ENCODE results near the gene TMEM87A.

TMEM87A gene

DNA sequence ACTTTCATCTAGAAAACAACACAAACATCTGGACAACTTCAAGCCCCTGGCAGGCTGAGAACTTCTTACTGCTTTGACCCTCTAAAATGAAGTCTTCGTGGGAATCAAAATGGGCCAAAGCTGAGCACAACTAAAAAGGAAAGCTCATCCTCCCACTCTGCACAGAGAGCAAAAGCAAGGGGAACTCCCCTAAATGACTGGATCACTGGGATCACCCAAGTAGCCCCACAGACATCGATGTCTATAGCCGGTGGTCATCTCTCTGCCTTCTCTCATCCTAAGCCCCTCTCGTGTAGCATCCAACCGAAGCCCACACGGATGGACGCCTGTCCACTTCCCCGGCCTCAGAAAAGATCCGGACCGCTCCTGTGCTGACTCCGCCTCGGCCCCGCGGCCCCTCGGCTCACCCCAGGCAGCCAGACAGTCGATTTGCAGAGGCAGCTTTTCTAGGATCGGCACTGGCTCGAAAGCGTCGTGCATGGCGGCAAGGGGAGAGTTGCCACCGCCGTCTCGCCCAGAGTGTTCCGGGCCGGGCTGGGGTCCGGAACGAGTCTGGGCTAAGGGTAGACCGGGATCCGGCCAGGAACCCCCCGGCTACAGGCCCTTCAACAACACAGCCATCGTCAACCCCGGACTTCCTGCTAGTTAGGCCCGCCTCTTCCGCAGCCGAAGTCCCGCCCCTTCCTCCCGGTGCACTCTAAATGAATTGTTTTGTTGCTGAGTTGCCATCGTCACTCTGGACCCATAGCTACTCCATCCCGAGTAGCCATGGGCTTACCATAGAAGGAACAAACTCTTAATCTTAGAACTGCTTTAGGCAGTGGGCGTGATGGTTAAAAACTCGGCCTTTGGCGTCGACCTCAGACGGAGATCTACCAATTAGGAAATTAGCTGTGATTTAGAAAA lies 65.3 kb downstream of the TMEM87A start, which contains the start of gene VPS39:
Gene VPS39 (minus strand): TSS at position 631 of the 906 bp plus-strand sequence. CDS start 151 bp downstream, at position 480.
- DNase-seq (ENCODE audit: low read depth in 2 of 2) = peak; percentile 65 to 75

DNA sequence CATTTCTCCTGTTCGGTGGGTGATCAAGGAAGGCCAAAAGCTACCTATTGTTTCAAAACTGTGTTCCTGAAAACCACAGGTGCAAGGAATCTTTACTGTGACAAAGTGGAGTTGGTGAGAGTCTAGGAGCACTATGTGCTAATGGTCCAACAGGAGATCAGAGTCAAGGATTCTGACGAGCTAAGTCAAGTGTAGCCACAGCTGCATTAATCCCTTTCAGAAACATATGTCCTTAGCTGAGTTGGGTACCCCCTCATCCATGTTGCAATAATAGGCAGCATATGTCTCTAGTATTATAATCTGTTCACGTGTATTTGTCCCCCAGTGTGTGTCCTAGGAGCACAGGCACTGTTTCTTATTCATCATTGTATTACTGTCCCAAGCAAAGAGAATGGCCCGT lies 66.8 kb downstream of the TMEM87A start:
- DNase-seq (ENCODE audit: low read depth in 2 of 2) = no peak

DNA sequence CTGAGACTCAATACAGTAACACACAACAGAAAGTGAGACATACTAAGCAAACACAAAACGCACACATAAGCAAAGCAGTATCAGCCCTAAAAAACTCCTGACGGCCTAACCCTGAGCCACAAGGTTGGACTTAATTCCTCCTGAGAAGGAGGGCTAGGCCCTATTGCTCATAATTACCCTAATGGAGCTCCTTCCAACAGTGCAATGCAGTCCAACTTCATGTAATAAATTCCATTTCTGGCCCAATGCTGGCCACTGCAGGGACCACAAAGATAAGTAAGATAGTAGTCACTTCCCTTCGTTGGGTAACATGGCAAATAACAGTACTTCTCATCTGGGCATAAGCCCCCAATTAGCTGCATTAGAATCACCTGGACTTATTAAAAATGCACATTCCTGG lies 69.3 kb downstream of the TMEM87A start:
- no peak for DNase-seq (ENCODE audit: low read depth in 2 of 2)

DNA sequence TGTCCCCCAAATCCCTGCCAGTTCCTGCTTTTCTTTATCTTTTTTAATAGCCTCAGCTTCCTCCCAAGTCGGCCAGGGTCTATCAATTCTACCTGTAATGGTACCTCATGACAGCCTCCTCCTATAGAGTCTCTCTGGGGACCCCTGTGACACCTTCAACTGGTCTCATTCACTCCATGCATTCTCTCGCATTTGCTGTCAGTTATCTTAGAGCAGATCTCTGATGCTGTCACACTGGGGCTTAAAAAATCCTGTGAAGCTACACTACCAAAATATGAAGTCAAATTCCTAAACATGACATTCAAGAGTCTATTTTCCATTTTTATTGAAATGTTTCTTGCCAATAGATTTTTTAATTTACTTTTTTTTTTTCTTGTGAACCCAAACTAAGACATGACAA lies 70.6 kb downstream of the TMEM87A start:
- no peak for DNase-seq (ENCODE audit: low read depth in 2 of 2)

DNA sequence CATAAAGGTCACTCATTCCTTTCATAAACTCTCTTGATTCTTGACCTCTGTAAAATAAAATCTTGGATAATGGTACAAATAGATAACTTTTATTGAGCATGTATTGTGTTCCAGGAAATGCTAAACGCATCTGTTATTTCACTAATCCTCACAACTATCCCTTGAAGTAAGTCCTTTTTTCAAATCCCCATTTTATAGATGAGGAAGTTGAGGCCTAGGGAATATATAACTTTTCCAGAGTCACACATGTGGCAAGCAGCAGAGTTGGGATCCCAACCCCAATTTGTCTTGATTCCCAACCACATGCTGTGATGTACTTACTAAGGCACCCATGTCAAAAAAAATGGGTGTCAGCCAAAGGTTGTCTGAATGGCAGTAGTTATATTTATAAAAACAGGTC lies 71.4 kb downstream of the TMEM87A start:
- DNase-seq (ENCODE audit: low read depth in 2 of 2) = no peak

DNA sequence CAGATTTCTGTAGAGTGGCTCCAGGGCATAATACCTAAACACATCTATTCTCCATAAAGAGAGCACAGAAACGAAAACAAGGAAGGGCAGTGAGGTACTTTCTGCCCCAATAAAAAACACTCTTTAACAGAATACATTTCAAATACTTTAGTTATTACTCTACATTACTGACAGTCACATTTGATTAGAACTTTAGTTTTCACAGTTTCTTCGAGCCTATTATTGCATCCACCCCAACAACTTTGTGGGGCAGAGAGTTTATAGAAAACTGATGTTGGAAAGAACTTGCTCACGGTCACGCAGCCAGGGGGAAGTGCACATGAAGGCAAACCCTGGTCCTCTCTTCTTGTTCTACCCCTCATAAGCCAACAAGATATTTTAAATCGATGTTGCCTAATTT lies 74.1 kb downstream of the TMEM87A start:
- no peak for DNase-seq (ENCODE audit: low read depth in 2 of 2)

DNA sequence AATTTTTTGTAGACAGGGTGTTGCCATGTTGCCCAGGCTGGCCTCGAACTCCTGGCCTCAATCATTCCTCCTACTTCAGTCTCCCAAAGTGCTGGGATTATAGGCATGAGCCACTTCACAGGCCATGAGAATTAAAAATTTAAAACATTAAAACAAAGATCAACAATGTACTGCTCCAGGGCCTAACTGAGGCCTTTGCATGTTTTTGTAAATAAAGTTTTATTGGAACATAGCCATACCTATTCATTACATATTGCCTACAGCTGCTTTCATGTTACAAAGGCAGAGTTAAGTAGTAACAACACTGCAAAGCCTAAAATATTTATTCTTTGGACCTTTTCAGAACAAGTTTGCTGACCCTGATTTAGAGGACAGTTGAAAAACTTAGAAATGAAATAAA lies 74.7 kb downstream of the TMEM87A start:
- no peak for DNase-seq (ENCODE audit: low read depth in 2 of 2)

DNA sequence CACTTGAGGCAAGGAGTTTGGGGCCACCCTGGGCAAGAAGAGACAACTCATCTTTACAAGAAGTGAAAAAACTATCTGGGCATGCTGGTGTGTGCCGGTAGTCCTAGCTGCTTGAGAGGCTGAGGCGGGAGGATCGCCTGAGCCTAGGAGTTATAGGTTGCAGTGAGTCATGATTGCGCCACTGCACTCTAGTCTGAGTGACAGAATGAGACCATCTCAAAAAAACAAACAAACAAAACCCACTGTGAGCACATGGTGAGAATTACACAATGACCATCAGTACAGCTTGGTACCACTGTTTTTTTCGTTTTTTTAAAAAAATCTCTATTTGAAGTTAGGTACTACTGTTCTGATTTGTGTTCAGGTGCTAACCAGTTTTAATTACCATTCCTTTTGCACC lies 78.7 kb downstream of the TMEM87A start:
- no peak for DNase-seq (ENCODE audit: low read depth in 2 of 2)

DNA sequence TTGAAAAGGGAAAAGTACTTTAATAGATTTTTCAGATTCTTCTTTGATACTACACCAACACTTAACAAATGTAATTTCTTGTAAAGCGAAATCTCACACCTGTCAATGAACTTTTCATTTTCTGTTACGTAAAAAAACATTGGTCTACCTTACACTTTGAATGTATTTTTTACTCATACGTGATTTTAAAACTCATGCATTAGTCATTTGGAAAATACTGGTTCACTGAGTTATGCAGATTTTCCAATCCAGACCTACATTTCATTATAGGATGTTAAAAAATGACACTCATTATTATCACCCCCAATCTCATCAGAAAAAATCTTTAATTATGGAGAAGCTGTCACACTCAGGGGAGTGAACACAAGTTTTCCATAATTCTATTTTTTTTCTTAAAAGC lies 79.8 kb downstream of the TMEM87A start:
- DNase-seq (ENCODE audit: low read depth in 2 of 2) = no peak

DNA sequence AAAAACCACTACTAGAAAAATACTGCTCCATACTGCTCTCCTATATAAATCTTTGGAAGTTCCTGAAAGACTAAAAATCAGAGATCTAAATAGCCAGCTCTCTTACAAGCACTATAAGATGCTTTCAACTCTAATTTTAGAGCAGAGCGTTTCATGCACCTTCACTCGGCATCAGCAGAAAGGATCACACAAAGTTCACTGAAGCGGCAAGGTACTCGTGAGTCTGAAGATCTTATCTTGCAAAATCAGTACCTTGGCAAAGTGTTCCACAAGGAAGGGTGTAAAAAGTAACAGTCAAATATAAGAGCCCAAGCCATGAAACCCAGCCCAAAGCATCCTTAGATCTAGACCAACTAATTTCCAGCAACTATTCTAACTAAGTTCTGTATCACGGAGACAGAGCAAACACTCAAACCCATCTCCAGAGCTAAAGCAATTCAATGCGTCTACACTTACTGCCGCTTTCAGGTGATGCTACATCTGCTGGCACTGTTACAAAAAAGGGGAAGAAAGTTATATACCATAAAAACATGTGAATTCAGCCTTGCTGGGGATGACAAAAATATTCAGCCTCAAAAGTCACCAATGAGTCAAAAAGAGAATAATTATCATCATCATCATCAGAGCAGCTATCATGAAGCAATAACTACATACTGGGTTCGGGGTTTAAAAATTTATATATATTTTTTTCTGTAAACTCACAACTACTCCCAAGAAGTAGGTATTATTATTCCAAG lies 81.5 kb downstream of the TMEM87A start:
- no peak for DNase-seq (ENCODE audit: low read depth in 2 of 2)

DNA sequence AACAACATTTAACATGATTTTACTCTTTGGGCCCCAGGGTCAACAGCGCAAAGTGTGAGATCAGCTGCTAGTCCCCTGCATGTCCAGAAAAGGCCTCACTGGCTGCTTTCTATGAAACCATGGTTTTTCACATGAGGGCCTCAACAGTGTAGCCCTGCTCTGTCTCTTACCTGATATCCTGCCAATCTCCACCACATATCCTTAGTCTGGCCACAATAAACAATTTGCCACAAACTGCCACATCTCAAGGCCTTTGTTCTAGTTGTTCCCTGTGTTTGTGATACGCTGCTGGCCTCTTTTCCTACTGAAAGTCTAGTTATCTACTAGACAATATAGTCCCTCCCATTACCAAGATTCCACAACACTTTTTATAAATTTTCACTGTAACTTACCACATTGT lies 82.9 kb downstream of the TMEM87A start:
- no peak for DNase-seq (ENCODE audit: low read depth in 2 of 2)

DNA sequence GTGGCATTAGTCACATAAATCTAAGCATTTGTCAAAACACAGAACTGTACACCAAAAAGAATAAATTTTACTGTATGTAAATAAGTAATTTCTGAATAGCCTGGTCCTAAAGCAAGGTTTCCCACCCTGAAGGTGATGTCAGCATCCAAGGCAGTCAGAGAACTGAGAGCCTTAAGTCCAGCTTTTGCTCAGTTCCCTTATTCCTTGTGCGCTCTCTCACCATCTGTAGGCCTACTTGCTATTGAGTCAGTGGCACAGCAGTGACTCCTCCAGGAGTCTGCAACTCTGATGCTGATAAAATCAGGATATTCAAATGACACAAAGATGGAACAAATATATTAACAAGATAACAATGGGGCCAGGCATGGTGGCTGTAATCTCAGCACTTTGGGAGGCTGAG lies 87.4 kb downstream of the TMEM87A start:
- no peak for DNase-seq (ENCODE audit: low read depth in 2 of 2)

DNA sequence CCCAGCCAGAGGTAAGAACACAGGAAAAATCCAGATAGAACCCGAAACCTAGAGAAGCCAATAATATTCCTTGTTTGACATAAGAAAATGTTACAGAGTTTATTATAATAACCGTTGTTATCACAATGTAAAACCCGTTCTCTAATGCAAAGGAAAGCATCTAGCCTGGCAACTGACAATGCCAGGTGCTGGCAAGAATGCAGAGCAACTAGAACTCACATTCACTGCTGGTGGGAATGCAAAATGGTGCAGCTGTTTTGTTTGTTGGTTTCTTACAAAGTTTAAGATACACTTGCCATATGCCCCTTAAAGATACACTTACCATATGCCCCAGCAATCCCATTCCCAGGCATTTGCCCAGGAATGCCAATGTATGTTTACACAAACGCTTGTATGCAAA lies 88.5 kb downstream of the TMEM87A start:
- DNase-seq (ENCODE audit: low read depth in 2 of 2) = no peak

DNA sequence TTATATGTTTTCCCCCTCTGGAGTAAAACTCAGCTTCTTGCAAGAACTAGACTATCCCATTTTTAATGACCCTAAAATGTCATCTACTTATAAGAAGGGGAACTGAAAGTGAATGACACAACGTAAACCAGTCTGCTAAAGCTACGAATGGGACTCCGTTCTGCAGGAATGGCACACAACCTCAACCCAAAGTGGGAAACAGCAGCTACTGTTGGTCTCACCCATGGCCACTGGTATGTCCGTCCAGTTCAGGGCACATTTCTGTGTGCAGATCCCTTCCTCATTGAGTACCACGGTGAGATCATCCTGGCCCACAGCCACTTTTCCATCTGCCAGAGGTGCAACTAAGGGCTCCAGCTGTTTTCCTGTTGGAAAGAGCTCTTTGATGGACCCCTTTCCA lies 88.9 kb downstream of the TMEM87A start:
- DNase-seq (ENCODE audit: low read depth in 2 of 2) = no peak

DNA sequence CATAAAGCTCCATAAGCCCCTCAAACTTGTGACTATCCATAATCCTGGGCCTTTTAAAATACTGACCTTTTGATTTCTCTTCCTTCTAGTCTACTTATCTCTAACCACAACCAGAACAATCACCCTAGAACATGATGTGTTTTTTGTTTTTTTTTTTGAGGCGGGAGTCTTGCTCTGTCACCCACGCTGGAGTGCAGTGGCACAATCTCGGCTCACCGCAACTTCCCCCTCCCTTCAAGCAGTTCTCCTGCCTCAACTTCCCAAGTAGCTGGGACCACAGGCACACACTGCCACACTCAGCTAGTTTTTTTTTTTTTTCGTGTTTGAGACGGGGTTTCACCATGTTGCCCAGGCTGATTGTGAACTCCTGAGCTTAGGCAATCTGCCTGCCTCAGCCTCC lies 90.3 kb downstream of the TMEM87A start:
- DNase-seq (ENCODE audit: low read depth in 2 of 2) = no peak

DNA sequence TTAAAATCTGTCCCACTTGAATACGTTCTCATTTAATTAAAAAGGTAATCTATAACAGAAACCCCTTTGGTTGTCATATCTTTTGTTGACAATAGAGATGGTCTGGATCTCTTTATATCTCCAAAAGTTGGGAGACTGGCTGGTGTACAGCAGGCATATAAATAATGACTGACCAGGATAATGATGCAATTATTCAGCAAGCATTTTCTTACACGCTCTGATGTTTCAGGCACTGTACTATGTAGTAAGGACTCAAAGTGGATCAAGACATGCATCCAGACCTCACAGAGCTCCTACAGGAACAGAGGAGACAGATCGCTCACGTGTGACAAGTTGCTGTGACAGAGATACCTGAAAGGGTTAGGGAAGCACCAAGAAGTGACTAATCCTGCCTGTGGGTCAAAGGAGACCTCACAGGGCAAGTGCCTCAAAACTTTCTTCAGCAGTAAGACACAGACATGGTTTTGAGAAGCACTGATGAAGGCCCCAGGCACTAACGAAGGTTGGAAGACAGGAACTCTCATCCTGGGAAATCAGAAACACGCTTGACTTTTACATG lies 90.8 kb downstream of the TMEM87A start:
- DNase-seq (ENCODE audit: low read depth in 2 of 2) = no peak

DNA sequence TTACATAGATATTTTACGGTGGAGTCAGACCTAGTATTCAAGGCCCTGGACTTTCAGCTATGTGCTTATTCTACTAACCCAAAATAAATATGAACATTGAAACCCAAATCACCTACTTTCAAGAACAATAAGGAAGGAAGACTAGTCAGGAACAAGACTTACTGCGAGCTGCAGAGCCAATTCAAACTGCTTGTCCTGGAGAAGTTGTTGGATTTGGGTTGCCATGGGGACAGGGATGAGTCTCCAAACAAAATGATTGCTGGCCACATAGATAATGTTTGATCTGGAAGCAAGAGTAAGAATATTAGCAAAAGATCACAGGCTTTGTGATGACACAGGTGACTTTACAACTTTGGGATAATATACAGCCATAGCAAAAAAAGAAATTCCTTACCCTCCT lies 95.2 kb downstream of the TMEM87A start:
- DNase-seq (ENCODE audit: low read depth in 2 of 2) = no peak

DNA sequence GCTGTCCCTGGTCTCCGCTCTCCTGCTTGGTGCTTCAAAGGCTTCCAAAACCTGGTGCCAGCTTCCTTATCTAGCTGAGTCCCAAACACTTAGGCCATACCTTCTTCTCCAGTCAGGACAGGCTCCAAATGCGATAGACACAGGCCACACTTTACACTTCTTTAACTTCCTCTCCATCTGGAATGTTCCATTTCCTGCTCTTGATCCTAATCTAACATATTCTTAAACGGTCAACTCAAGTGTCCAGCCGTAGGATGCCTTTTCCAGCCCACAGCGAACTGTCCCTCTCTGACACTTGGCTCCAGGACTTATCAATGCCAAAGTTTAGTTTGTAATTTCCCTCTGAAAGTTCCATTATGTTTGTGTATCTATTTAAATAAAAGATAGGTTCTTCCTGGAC lies 97.6 kb downstream of the TMEM87A start:
- no peak for DNase-seq (ENCODE audit: low read depth in 2 of 2)

DNA sequence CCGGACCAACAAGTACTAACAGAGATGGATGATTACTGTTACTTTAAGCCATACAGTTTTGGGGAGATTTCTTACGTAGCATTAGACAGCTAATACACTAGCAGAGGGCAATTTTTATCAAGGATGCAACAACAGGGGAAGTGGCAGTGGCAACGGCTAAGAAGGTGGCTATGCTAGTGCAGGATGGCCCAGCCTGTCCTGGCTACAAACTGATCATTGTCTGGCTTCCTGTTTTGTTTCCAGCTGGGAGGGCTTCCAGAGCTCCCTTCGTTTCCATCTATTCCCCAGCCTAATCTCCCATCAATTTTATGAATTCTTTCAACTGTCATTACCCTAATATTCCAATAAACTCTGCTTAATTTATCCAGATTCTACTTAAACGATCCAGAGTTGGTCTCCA lies 100.8 kb downstream of the TMEM87A start:
- DNase-seq (ENCODE audit: low read depth in 2 of 2) = no peak

DNA sequence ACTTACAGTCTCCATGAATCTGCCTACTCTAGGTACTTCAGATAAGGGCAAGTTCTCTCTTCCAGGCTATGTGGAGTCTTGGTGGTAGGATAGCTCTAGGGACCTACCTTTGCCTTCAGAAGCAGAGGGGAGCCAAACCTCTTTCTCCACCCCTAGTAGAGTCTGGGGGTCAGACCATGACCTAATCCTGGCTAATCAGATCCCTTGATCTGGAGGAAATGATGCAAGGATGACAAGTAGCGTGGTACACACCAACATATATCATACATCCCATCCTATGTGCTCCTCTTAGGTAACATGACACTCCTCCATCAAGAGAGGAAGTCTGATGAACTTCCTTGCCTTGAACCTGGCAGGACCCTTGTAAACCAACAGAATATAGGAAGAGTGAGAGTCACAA lies 101.4 kb downstream of the TMEM87A start:
- no peak for DNase-seq (ENCODE audit: low read depth in 2 of 2)

DNA sequence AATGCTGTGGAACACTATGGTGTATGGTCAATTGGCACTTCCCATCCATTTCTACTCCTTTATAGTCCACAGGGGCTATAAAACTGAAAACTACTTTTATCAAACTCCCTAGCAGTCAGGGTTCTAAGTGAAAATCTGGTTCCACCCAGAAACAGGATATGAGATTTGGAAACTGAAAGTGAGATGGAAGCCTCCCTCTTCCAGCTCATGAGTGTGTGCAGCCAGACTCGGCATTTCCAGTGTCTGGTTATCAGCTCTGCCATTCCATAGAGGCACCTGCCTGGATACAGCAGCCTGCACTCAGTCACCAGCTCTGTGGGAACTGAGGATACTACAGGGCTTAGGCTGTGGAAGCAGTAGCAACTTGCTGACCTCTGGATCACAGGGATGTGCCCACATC lies 102.1 kb downstream of the TMEM87A start:
- no peak for DNase-seq (ENCODE audit: low read depth in 2 of 2)

DNA sequence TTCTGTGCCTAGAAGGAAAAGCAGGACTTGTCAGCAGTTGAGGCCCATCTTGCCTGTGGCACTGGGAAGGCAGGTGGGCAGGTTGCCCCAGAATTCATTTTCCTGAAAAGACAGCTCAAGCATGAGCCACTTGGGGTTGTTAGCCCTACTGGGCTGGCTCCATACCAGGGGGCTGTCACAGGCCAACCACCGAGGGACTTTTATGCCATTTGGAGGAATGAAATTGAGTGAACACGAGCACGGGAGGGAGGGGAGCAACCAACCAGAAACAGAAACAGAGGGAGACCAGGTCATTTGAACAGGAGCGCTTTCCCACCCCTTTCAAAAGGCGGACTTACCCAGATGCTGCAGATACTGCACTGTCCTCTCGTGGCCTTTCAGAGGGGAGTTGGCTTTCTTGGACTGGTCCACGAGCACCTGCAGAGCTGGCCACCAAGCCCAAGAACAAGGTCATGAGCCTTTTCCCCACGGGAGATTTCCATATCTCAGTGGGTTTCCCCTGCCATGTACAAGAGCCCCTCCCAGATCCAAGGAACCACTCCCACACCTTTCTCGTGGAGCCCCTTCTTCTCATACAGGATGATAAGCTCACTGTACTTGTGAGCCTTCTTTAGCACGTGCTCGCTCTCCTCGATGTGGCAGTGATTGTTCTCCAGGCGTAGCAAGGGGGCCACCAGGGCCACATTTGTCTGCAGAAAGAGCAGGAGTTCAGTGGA lies 106.8 kb downstream of the TMEM87A start:
- no peak for DNase-seq (ENCODE audit: low read depth in 2 of 2)

Measured in stimulated activated CD8-positive, alpha-beta memory T cell treated with anti-CD3 and anti-CD28 coated beads, Interleukin-7, amount 100 ng/mL, for 4 hours (primary cell).